ENCODE data around the gene PPP1R16B.
A peak's percentile ranks its signal among the peaks of the same experiment; 100 is the strongest.
"Not testable (repeated sequence)": the region's sequence is repeated elsewhere in the genome, so short reads cannot be mapped to it uniquely, and the experiment has no call there.

The PPP1R16B gene

DNA sequence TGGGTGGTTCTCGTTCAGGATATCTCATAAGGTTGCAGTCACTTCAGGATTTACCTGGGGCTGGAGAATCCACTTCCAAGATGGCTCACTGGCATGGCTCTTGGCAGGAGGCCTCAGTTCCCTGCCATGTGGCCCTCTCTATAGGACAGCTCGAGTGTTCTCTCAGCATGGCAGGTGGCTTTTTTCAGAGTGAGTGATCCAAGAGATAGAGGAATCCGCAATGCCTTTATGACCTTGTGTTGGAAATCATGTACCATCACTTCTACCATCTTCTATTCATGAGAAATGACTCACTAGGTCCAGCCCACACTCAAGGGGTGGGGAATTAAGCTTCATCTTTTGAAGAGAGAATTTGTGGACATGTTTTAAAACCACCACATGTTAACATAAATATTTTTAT, 37.8 kb downstream of the PPP1R16B start:
- DNase-seq (ENCODE audit: extremely low read depth in 1 of 2, low read depth in 1 of 2), result no peak

DNA sequence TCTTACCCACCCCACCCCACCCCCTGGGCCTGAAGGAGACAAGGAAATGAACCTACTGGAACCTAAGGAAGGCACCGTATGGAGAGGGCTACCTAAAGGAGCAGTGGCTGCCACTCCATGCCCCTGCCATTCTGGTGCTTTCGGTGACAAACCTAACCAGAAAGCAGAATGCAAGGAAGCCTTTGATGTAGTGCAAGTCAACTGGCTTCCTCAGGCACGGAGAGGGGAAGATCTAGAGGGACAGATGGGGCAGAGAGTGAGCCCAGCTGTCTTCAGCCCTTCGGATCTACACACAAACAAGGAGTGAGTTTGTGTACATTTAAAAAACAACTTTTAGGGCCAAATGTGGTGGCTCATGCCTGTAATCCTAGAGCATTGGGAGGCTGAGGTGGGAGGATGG, 39.5 kb downstream of the PPP1R16B start:
- no peak for DNase-seq (ENCODE audit: extremely low read depth in 1 of 2, low read depth in 1 of 2)

DNA sequence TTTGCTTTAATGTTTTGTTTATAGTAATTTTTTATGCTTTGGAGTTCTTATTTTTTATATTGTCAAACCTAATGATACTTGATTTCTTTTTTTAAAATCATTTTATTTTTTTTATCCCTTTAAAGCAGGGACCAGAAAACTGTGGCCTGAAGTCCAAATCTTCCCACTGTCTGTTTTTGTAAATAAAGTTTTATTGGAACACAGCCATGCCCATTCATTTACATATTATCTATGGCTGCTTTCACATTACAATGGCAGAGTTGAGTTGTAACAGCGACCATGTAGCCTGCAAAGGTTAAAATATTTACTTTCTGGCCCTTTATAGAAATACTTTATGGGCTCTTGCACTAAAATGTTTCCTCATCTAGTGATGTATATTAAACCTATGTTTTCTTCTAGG, 42.3 kb downstream of the PPP1R16B start:
- no peak for DNase-seq (ENCODE audit: extremely low read depth in 1 of 2, low read depth in 1 of 2)

DNA sequence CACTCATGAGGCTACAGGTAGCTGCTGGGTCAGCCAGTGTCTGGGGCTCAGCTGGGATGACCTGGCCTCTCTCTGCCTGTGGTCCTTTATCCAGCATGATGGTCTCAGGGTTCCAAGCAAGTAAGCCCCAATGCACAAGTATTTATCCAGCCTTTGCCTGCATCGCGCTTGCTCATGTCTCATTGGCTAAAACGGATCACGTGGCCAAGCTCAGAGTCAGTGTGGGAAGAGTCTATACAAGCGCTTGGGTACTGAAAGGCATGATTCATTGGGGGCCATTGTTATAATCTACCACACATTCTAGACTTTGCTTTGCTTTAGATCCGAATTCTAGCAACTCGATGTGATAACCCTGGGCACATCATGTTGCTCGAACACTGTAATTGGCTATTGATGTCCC, 48.3 kb downstream of the PPP1R16B start:
- no peak for DNase-seq (ENCODE audit: extremely low read depth in 1 of 2, low read depth in 1 of 2)

DNA sequence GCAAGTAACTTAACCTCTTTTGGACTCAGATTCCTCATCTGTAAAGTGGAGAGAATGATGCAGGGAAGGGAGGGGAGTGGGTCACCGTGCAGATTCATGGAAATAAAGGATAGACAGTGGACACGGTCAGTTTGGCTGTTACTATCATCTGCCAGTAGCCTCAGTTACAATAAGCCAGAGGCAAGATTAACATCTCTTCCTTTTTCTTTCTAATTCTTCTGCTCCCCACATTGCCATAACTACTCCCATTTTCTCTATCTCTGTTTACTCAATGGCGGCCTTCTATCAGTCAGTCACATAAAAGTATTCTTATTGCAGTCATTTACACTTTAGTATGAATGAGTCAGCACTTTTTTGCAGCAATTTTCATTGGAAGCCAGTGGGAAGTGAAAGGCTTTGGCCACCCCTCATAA, 49.2 kb downstream of the PPP1R16B start:
- DNase-seq (ENCODE audit: extremely low read depth in 1 of 2, low read depth in 1 of 2), result no peak

DNA sequence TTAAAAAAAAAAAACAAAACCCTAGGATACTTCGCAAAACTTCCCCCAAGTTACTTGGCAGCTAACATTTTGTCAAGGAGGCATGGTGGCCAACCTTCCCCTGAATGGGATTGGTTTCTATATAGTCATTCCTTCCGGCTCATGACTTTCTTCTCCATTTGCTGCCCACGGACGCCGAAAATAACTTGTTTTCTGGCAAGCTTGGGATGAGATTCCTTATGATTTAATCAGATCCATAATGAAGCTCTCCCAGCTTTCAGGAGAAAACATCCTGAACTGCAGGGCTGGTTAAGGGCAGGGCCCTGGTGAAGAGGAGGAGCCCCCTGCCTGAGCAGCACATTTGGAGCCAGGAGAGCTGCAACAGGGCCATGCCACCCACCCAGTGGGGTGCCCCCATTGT, 49.9 kb downstream of the PPP1R16B start:
- no peak for DNase-seq (ENCODE audit: extremely low read depth in 1 of 2, low read depth in 1 of 2)

DNA sequence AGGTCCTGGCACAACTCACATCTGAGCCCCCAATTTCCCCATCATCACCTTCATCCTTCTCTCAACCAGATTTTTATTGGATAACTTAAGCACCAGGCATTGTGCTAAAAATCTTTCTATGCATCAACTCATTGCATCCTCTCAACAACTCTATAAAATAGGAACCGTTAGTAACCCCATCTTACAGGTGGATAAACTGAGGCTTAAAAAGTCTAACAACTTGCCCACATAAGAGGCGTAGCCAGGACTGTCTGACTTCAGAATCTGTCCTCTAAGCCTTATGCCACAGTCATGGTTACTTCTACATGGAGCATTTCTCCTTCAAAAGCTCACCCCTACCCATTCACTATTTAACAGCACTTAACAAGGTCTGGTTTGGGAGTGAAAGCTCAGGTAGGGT, 51.1 kb downstream of the PPP1R16B start:
- no peak for DNase-seq (ENCODE audit: extremely low read depth in 1 of 2, low read depth in 1 of 2)

DNA sequence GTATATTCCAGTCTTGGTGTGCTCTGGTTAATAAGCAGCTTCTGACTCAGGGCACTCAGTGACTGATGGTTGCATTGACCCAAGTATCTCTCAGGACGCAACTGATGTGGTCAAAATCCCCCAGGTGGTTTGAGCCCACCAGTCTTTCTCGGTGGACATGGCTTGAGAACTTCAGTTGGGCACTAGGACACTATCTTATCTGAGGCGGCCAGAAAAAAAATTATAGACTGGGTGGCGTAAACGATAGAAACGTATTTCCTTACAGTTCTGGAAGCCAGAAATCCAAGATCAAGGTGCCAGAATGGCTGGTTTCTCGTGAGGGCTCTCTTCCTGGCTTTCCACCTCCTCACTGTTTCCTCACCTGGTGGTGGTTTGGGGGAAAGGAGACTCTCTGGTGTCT, 52.2 kb downstream of the PPP1R16B start:
- DNase-seq (ENCODE audit: extremely low read depth in 1 of 2, low read depth in 1 of 2), result no peak

DNA sequence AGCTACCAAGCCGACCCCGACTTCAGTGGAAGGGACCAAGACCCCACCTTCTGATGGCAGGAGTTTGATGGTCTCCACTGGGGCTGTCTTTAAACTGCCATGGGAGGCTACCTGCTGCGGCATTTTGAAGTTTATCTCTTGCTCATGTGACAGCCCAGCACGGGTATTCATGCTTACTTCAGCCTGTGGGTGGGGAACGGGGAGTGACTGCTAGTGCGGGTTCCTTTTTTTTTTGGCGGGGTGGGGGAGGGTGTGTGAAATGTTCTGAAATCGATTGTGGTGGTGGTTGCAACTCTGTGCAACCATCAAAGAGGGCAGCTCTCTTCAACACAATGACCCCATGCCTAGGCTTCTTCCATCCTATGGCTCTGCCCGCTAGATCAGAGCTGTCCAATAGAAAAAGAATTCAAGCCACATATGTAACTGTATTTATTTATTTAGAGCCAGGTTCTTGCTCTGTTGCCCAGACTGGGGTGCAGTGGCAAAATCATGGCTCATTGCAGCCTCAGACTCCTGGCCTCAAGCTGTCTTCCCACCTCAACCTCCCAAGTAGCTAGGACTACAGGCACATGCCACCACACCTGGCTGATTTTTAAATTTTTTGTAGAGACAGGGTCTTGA, 53.7 kb downstream of the PPP1R16B start:
- no peak for DNase-seq (ENCODE audit: extremely low read depth in 1 of 2, low read depth in 1 of 2)

DNA sequence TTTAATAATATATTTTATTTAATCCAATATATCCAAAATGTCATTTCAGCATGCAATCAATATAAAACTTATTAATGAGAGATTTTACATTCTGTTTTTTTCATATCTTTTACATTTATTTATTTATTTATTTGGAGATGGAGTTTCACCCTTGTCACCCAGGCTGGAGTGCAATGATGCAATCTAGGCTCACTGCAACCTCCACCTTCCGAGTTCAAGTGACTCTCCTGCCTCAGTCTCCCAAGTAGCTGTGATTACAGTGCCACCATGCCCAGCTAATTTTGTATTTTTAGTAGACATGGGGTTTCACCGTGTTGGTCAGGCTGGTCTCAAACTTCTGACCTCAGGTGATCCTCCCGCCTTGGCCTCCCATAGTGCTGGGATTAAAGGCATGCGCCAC, 54.4 kb downstream of the PPP1R16B start:
- DNase-seq (ENCODE audit: extremely low read depth in 1 of 2, low read depth in 1 of 2), result not testable (repeated sequence)

DNA sequence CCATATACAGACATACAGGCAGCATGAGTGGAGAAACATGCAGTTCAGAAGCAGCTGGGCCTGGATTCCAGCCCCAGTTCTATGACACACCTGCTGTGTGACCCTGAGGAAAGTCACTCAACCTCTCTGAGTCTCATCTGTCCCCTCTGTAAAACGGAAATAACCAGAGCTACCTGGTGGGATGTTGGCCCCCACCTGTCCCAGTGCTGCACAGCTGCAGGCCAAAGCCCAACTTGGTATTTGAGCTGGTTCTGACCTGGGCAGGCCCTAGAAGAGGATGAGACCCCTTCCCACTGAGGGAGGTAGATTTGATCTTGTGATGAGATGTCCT, 55.5 kb downstream of the PPP1R16B start:
- no peak for DNase-seq (ENCODE audit: extremely low read depth in 1 of 2, low read depth in 1 of 2)

DNA sequence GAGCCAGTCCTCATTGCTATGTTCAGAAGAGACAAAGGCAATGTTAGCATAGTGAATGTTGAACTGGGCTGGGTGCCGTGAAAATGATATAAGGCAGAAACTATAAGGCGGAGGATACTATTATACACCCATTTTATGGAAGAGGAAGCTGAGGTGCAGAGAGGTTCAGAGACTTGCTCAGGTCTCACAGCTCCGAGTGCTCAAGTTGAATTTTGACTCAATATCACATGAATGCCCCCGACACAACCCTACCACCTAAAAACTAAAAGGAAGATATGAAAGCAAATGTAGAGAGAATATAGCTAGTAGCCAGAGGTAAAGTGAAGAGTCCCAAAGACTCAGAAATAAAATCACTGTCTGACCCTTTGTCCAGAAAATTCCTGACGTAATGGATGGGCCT, 56.7 kb downstream of the PPP1R16B start:
- no peak for DNase-seq (ENCODE audit: extremely low read depth in 1 of 2, low read depth in 1 of 2)

DNA sequence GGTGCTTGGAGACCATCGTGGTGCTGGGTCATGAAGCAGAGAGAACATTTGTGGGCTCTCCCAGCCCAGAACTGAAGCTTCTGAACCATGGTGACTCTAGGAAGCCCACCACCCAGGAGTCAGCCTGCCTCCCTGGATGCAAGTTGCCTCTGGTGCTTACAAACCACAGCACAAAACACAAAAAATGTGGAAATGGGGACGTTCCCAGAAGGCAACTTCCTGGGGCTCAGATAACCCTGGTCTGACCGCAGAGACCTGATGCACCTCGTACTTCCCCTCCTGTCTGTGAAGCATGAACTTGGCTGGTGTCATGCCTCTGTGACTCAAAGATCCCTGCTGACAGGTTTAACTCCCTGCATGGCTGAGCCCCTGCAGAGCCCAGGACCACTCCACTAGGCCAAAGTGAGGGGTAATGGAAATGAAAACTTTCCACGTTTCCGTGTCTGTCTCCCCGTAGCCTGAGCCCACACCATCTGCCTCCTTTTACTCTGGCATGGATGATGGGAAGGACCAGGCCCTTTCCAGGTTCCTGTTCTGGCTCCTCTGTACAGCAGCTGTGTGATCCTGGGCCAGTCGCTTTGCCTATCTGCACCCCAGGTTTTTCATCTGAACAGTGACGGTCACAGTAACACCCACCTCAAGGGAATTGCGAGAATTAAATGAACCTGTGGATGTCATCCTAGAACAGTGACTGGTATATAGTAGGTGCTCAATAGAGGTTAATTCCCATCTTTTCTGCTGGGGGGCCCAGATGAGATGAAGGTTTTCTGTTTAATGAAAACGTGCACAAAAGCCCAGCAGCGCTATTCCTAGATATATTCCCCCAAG, 57.7 kb downstream of the PPP1R16B start:
- peak in 1 of 2 donors; percentile 30 for DNase-seq (ENCODE audit: extremely low read depth in 1 of 2, low read depth in 1 of 2)

DNA sequence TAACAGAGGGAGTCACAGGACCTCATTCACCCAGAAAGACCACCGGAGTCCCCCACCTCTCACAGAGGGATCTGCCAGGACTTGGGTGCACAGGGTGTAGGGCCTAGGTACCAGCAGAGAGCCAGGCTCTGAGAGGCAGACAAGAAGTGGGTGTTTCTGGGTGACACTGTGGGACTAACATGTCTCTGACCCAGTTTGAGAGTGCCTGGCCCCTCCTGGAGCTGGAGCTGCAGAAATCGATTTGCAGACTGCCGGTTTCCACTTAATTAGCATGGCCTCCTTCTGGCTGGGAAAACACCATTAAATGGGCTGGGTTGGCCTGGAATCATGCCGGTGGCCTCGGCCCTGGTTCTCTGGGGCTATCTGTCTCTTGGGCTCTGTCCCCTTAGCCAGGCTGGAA, 59.2 kb downstream of the PPP1R16B start:
- no peak for DNase-seq (ENCODE audit: extremely low read depth in 1 of 2, low read depth in 1 of 2)

DNA sequence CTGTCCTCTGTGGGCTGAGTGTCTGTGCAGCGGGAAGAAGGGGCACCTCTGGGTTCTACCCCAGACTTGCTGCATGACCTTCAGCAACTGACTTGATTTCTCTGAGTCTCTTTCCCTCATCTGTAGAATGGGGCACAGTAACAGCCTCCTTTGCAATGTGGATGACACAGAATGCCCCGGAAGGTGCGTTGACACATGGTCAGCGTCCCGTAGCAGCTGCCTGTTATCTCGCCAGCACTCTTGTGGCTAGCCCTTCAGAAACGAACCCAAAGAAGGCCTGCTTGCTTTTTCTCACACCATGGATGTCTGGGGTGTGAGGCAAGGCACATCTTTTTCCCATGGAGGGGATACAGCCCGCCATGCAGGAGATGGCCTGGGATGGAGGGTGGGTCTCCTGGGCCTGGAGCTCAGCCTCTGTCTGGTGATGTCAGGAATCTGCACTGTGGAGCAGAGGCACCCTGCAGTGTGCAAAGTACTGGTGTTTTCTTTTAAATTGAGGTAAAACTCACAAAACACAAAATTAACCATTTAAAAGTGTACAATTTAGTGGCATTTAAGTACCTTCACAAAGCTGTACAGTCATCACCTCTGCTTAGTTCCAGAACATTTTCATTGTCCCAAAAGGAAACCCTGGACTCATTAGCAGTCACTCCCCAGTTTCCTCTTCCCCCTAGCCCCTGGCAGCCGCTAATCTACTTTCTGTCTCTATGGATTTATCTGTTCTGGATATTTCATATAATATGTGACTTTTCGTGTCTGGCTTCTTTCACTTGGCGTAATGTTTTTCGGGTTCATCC, 61.0 kb downstream of the PPP1R16B start:
- no peak for DNase-seq (ENCODE audit: extremely low read depth in 1 of 2, low read depth in 1 of 2)

DNA sequence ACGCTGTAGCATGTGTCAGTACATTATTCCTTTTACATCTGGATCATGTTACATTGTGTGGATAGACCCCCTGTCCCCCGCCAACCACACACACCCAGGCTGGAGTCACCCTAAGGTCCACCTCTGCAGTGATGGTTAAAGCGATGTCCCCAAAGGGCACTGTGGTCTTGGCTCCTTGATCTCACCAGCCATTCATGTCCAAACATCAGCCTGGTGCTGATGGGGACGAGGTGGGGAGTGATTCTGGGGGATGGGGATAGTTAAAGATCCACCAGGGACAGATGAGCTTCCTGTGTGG, 61.5 kb downstream of the PPP1R16B start:
- DNase-seq (ENCODE audit: extremely low read depth in 1 of 2, low read depth in 1 of 2), result no peak

DNA sequence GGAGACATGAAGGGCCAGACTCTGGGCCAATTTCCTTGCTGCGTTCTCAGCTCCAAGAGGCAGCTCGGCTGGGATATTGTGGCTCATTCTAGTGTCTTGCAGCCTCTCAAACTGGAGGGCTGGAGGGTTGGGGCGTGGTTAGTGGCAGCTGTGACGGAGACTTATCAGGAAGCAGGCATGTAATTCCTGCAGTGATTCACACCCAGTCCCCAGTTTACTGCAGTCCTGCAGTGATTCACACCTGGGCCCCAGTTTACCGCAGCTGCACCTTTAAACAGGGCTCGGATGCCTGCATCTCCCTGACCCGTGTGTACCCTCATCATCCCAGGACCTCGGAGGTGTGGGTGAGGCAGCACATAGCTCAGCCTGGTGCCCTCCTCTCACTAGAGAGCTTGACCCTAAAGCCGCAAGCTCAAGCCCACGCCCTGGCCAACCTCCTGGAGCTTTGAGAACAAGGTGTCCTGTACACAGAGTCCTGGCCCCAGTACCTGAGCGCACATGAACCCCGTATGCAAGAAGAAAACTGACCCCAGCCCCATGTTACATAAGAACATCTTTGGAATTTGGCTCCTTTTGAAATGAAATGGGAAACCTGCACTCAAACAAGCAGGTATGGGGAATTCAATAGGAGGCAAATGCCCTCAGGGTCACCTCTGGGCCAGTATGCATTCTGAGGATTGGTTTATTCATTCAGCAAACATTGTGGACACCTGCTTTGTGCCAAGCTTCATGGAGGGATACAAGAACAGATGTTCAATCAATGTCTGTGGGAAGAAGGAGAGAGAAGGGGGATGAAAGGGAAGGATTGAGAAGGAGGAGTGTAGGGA, 65.4 kb downstream of the PPP1R16B start:
- DNase-seq (ENCODE audit: extremely low read depth in 1 of 2, low read depth in 1 of 2), result no peak

DNA sequence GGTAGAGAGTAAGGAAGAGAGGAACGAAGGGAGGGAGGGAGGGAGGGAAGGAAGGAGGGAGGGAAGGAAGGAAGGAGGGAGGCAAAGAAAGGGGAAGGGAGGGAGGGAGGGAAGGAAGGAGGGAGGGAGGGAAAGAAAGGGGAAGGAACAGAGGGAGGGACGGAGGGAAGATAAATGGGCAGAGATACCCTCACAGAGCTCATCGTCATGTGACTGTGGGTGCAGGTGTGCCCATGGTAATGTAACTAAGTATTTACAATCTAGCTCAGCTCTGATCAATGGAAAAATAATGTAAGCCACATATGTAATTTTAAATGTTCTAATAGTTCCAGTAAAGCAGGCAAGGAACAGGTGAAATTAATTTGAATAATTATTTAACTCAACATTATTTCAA, 66.1 kb downstream of the PPP1R16B start:
- DNase-seq (ENCODE audit: extremely low read depth in 1 of 2, low read depth in 1 of 2), result no peak

DNA sequence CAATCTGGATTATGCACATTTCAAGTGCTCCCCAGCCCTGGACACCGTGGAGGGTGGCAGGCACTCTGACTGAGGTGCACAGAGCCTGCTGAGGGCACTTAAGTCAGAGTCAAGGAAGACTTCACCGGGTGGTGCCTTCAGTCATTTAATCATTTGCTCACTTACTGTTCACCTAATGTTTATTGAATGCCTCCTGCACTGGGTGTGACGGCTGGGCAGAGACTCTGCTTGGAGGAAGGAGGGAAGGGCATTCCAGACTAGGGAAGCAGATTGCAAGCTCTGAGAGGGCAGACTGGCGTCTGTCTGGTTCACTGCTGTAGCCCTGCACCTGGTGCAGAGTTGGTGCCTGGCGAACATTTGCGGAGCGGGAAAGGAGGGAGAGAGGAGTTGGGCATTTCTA, 66.5 kb downstream of the PPP1R16B start:
- no peak for DNase-seq (ENCODE audit: extremely low read depth in 1 of 2, low read depth in 1 of 2)

DNA sequence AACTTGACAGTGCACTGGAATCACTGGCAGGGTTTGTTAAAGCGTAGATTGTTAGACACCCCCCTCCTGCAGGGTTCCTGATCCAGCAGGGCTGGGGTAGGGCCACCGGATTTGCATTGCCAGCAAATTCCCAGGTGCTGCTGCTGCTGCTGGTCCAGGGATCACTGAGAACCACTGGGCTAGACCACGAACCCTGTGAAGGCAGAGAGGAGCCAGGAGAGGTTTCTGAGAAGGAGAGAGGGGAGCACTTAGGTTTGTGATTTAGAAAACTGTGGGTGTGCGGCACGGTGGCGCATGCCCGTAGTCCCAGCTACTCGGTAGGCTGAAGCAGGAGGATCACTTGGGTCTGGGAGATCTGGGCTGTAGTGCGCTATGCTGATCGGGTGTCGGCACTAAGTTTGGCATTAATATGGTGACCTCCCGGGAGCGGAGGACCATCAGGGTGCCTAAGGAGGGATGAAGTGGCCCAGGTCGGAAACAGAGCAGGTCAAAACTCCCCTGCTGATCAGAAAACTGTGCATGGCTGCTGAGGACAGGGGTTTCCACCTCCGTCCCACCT, 67.1 kb downstream of the PPP1R16B start:
- DNase-seq (ENCODE audit: extremely low read depth in 1 of 2, low read depth in 1 of 2), result no peak

DNA sequence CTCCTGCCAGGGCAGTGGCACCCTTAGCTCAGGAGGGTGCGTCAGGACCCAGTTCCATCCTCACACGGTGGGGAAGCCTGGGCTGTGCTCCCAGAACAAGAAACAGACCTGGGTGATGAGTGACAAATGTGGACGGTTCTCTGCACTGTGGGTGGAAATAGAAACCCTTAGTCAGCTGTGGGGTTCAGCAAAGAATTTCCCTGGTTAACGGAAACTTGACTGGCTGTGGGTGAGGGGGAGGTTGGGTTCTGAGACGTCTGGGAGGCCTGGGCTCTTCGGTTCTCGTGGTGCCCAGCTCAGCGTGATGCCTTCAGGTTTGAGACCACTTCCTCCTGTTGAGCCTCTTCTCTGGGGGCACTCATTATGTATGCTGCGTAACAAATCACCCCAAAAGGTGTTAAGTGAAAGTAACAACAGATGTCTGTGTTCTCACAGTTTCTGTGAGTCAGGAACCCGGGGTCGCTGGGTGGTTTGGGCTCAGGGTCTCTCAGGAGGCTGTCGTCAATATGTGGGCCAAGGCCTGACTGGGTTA, 67.6 kb downstream of the PPP1R16B start:
- peak; percentile 48 to 63 for DNase-seq (ENCODE audit: extremely low read depth in 1 of 2, low read depth in 1 of 2)

All from activated CD8-positive, alpha-beta memory T cell treated with anti-CD3 and anti-CD28 coated beads for 1 hour (primary cell).